NT2/D1 (cell line): Measurements from ENCODE around the gene PIK3R5.

Source experiments
- SUZ12 ChIP-seq: IDR thresholded peaks from 2 replicates; pipeline ENCODE4 v1.6.1; 2011; ENCODE audit not compliant: insufficient read length, insufficient read depth; ENCODE audit errors: extremely low read depth
- YY1 ChIP-seq: IDR thresholded peaks from 2 replicates; pipeline ENCODE4 v1.6.1; 2011; ENCODE audit not compliant: insufficient read length, insufficient read depth
- ZNF274 ChIP-seq: IDR thresholded peaks from 2 replicates; pipeline ENCODE4 v1.6.1; 2011; ENCODE audit warnings: mild to moderate bottlenecking, low read depth, low read length

DNA sequence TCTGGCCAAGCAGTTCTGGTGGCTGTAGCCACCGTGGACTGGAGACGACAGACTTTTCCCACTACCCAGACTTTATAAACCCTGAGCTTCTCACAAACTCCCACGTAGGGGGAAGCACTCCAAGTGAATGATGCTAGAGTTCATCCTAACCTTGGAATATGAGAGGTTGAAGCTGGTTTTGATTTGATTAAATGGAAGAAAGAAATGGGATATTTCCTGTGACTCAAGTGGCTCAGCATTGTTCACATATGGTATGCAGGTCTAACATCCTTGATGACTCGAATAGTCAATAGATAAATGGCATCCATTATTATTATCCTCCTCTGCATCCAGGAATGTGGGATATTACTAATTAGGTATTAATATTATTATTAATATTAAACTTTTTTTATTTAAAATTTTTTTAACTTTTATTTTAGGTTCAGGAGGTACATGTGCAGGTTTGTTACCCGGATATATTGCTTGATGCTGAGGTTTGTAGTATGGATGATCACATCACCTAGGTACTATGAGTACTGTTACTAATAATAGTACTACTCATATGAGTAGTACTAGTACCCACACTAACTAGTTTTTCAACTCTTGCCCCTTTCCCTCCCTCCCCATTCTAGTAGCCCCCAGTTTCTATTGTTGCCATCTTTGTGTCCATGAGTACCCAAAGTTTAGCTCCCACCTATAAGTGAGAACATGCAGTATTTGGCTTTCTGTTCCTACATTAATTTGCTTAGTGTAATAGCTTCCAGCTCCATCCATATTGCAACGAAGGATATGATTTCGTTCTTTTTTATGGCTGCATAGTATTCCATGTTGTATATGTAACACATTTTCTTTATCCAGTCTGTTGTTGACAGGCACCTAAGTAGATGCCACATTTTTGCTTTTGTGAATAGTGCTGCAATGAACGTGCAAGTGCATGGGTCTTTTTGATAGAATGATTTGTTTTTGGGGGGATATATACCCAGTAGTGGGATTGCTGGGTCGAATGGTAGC lies 121.0 kb downstream of the PIK3R5 start:
- TF ChIP-seq YY1 (no peak), SUZ12 (no peak), ZNF274 (no peak)
